ENCODE measurements around the gene RARS1.

GRCh38 chr5:168568738-168569137, 82.5 kb downstream of the RARS1 start:
- TF ChIP-seq CTCF (conservative IDR thresholded peaks at IDR 0.05; ENCODE audit: low read length) (no peak), EZH2phosphoT487 (IDR thresholded peaks at IDR 0.05; ENCODE audit: borderline replicate concordance) (no peak)

Data from Loucy (cell line).